Activated CD4-positive, alpha-beta memory T cell treated with anti-CD3 and anti-CD28 coated beads, Interleukin-2, amount 10 ng/mL, durations not matched to agents 7 days and 5 days (primary cell): ENCODE data around the gene MRGPRF. TPM values are rescaled to one million over a fixed set of nuclear protein-coding genes. Genes with fewer than 3 reads are reported as not detected.
A peak's percentile ranks its signal among the peaks of the same experiment; 100 is the strongest.

ENCODE experiments used
- CTCF ChIA-PET: fragments of 350-600 bp; sonication (Branson Sonifier 250); formaldehyde crosslinking; loops from one replicate; lab custom pipeline; 2021; ENCODE audit warnings: antibody characterized with exemption, inconsistent platforms; lab: Charles Lee
- POLR2A ChIA-PET: fragments of 350-600 bp; sonication (Branson Sonifier 250); formaldehyde crosslinking; loops from one replicate; lab custom pipeline; 2021; ENCODE audit warnings: antibody characterized with exemption; lab: Charles Lee
- DNase-seq: peaks from one replicate; pipeline ENCODE4 v3.0.0-alpha.2; 2020
- H3K27ac Mint-ChIP-seq: one replicate; pipeline ENCODE4 v1.8.0; 2021; ENCODE audit warnings: mild to moderate bottlenecking, mixed read lengths
- H3K27me3 Mint-ChIP-seq: one replicate; pipeline ENCODE4 v1.8.0; 2021; ENCODE audit warnings: mixed read lengths
- H3K36me3 Mint-ChIP-seq: one replicate; pipeline ENCODE4 v1.8.0; 2021; ENCODE audit warnings: low read depth, mixed read lengths
- H3K4me1 Mint-ChIP-seq: one replicate; pipeline ENCODE4 v1.8.0; 2021; ENCODE audit warnings: mixed read lengths
- H3K4me3 Mint-ChIP-seq: one replicate; pipeline ENCODE4 v1.8.0; 2021; ENCODE audit warnings: mild to moderate bottlenecking, mixed read lengths
- H3K9me3 Mint-ChIP-seq: one replicate; pipeline ENCODE4 v1.8.0; 2021; ENCODE audit warnings: mixed read lengths
- total RNA-seq, 2 experiments: library from RNA; stranded (reverse); gene quantifications; one replicate each; pipeline ENCODE4 v1.2.3, GENCODE V29; 2021

The MRGPRF gene
- total RNA-seq: not detected

GRCh38 chr11:69013009-69013951 is at the start of gene MRGPRF:
Gene MRGPRF (minus strand): TSS chr11:69013246. CDS start chr11:69009901, 3,345 bp downstream.
- H3K27me3 Mint-ChIP-seq: peaks cover 23% of the 10 kb centered on the region
- ChIA-PET POLR2A (no interaction called here), CTCF (no interaction called here)
- no peak within 1 kb of the TSS for H3K4me3 Mint-ChIP-seq
- H3K27ac Mint-ChIP-seq: no peak within 1 kb of the TSS
- H3K4me1 Mint-ChIP-seq: peaks cover 3% of the 10 kb centered on the region
- no peaks in the 10 kb centered on the region for H3K9me3 Mint-ChIP-seq
- H3K36me3 Mint-ChIP-seq: no peaks in the 10 kb centered on the region
- no peak for DNase-seq

- Mint-ChIP-seq H3K4me1 (no peaks in the 10 kb centered on the region), H3K27ac (no peak overlapping the region), H3K9me3 (no peaks in the 10 kb centered on the region), H3K36me3 (no peaks in the 10 kb centered on the region), H3K27me3 (no peaks in the 10 kb centered on the region), H3K4me3 (no peak overlapping the region)
- ChIA-PET POLR2A (no interaction called here), CTCF (no interaction called here)
- no peak for DNase-seq
Observed at GRCh38 chr11:69062169-69062855, 49.3 kb upstream of the MRGPRF start.

- no peak overlapping the region for H3K27ac Mint-ChIP-seq
- H3K4me3 Mint-ChIP-seq: no peak overlapping the region
- H3K9me3 Mint-ChIP-seq: no peaks in the 10 kb centered on the region
- no peaks in the 10 kb centered on the region for H3K27me3 Mint-ChIP-seq
- H3K4me1 Mint-ChIP-seq: no peaks in the 10 kb centered on the region
- DNase-seq: no peak
- no peaks in the 10 kb centered on the region for H3K36me3 Mint-ChIP-seq
- ChIA-PET CTCF (no interaction called here), POLR2A (interaction anchor here (0.8 kb wide), 1 partner anchor 13 kb away, joined by 3 read pairs; no protein-coding TSS in a partner anchor)
Observed at GRCh38 chr11:69061713-69062053, 48.6 kb upstream of the MRGPRF start.

GRCh38 chr11:69060806-69061712 is 48.0 kb upstream of the MRGPRF start:
- Mint-ChIP-seq H3K27ac (no peak overlapping the region), H3K27me3 (no peaks in the 10 kb centered on the region), H3K9me3 (no peaks in the 10 kb centered on the region), H3K36me3 (no peaks in the 10 kb centered on the region), H3K4me3 (no peak overlapping the region), H3K4me1 (peaks cover 3% of the 10 kb centered on the region)
- DNase-seq: no peak
- ChIA-PET CTCF (no interaction called here), POLR2A (interaction anchor here (0.8 kb wide), 1 partner anchor 14 kb away, joined by 3 read pairs; no protein-coding TSS in a partner anchor)

GRCh38 chr11:69059985-69060384 is 46.9 kb upstream of the MRGPRF start:
- Mint-ChIP-seq H3K27ac (no peak overlapping the region), H3K27me3 (no peaks in the 10 kb centered on the region), H3K4me1 (peaks cover 10% of the 10 kb centered on the region), H3K9me3 (no peaks in the 10 kb centered on the region), H3K36me3 (peaks cover 2% of the 10 kb centered on the region), H3K4me3 (no peak overlapping the region)
- DNase-seq: no peak
- ChIA-PET CTCF (no interaction called here), POLR2A (no interaction called here)

GRCh38 chr11:69059429-69059828 is 46.4 kb upstream of the MRGPRF start:
- Mint-ChIP-seq H3K36me3 (peaks cover 3% of the 10 kb centered on the region), H3K4me1 (peaks cover 11% of the 10 kb centered on the region), H3K27ac (no peak overlapping the region), H3K9me3 (no peaks in the 10 kb centered on the region), H3K27me3 (no peaks in the 10 kb centered on the region), H3K4me3 (no peak overlapping the region)
- POLR2A ChIA-PET: no interaction called here
- CTCF ChIA-PET: no interaction called here
- DNase-seq: no peak

GRCh38 chr11:69058511-69059270 is 45.6 kb upstream of the MRGPRF start:
- H3K4me3 Mint-ChIP-seq: no peak overlapping the region
- no peak overlapping the region for H3K27ac Mint-ChIP-seq
- DNase-seq: no peak
- ChIA-PET CTCF (interaction anchor here (0.9 kb wide), 1 partner anchor 11 kb away, joined by 3 read pairs; no protein-coding TSS in a partner anchor), POLR2A (no interaction called here)
- no peaks in the 10 kb centered on the region for H3K9me3 Mint-ChIP-seq
- peaks cover 11% of the 10 kb centered on the region for H3K4me1 Mint-ChIP-seq
- H3K27me3 Mint-ChIP-seq: no peaks in the 10 kb centered on the region
- H3K36me3 Mint-ChIP-seq: peaks cover 5% of the 10 kb centered on the region

- Mint-ChIP-seq H3K4me1 (peaks cover 12% of the 10 kb centered on the region), H3K27ac (no peak overlapping the region), H3K9me3 (no peaks in the 10 kb centered on the region), H3K36me3 (peaks cover 5% of the 10 kb centered on the region), H3K27me3 (no peaks in the 10 kb centered on the region), H3K4me3 (no peak overlapping the region)
- no peak for DNase-seq
- ChIA-PET CTCF (interaction anchor here (0.9 kb wide), 1 partner anchor 12 kb away, joined by 3 read pairs; no protein-coding TSS in a partner anchor), POLR2A (no interaction called here)
Observed at GRCh38 chr11:69057801-69058200, 44.8 kb upstream of the MRGPRF start.

- ChIA-PET POLR2A (no interaction called here), CTCF (interaction anchor here (1.4 kb wide), 1 partner anchor 13 kb away, joined by 3 read pairs; no protein-coding TSS in a partner anchor)
- H3K36me3 Mint-ChIP-seq: peaks cover 5% of the 10 kb centered on the region
- H3K27ac Mint-ChIP-seq: no peak overlapping the region
- DNase-seq: no peak
- H3K9me3 Mint-ChIP-seq: no peaks in the 10 kb centered on the region
- peaks cover 12% of the 10 kb centered on the region for H3K4me1 Mint-ChIP-seq
- H3K27me3 Mint-ChIP-seq: no peaks in the 10 kb centered on the region
- no peak overlapping the region for H3K4me3 Mint-ChIP-seq
Observed at GRCh38 chr11:69057236-69057635, 44.2 kb upstream of the MRGPRF start.

- POLR2A ChIA-PET: no interaction called here
- no peak for DNase-seq
- H3K4me3 Mint-ChIP-seq: no peak overlapping the region
- no peaks in the 10 kb centered on the region for H3K27me3 Mint-ChIP-seq
- peak overlapping the region; percentile 32 for H3K27ac Mint-ChIP-seq
- no peaks in the 10 kb centered on the region for H3K9me3 Mint-ChIP-seq
- CTCF ChIA-PET: interaction anchor here (1.4 kb wide), 1 partner anchor 11 kb away, joined by 3 read pairs; no protein-coding TSS in a partner anchor
- peaks cover 24% of the 10 kb centered on the region for H3K4me1 Mint-ChIP-seq
- H3K36me3 Mint-ChIP-seq: peaks cover 5% of the 10 kb centered on the region
Observed at GRCh38 chr11:69055598-69056516, 42.8 kb upstream of the MRGPRF start.

GRCh38 chr11:69055212-69055586 is 42.2 kb upstream of the MRGPRF start:
- H3K4me1 Mint-ChIP-seq: peaks cover 29% of the 10 kb centered on the region

More at GRCh38 chr11:69055212-69055586, 42.2 kb upstream of the MRGPRF start:
- ChIA-PET CTCF (no interaction called here), POLR2A (no interaction called here)
- DNase-seq: no peak
- H3K9me3 Mint-ChIP-seq: no peaks in the 10 kb centered on the region
- no peak overlapping the region for H3K4me3 Mint-ChIP-seq
- H3K36me3 Mint-ChIP-seq: peaks cover 5% of the 10 kb centered on the region
- H3K27me3 Mint-ChIP-seq: no peaks in the 10 kb centered on the region
- H3K27ac Mint-ChIP-seq: no peak overlapping the region
